GM19351 (cell line): ENCODE data around the gene OR2V1.
"Not testable (repeated sequence)": the region's sequence is repeated elsewhere in the genome, so short reads cannot be mapped to it uniquely, and the experiment has no call there.

ENCODE experiments used
- ATAC-seq: cut with Tn5 transposase; IDR thresholded peaks from one replicate; pipeline ENCODE4 v1.9.1; 2021; ENCODE audit warnings: mild to moderate bottlenecking, moderate library complexity; ENCODE audit not compliant: unreplicated experiment

Gene OR2V1

DNA sequence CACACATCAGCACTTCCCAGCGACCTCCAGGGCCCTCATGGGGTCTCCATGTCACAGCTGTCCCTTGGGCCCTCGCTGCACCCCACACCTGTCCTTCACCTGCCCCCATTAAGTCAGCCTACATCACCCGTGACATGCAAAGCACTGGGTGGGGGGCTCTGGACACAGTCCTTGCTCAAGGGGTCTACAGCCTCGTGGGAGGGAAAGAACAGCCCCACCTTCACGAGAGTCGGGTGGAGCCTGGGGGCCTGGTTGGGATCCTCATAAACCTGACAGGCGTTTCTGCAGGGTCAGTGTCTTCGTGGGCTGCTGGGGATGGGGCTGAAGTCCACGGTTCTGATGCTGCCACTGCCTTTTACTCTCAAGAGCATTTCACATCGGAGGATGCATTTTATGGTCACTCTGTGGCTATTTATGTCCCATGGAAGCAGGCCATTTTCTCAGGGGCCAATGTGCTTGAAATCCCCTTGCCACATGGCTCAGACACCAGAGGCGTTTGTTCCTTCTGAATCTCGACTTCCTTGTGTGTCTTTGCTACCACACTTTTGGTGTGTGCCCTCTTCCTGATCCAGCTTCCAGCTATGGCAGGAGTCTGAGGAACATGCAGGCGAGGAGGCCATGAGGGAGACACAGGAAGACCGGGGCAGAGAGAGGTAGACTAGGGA is at the start of gene OR2V1:
Gene OR2V1 (minus strand): TSS at position 338 of the 665 bp plus-strand sequence. CDS start 5,865 bp downstream, outside the sequence.
- no peak for ATAC-seq

- ATAC-seq, result not testable (repeated sequence)
Observed at GRCh38 chr5:181177559-181177958, 46.6 kb upstream of the OR2V1 start.

- ATAC-seq, result no peak
Observed at GRCh38 chr5:181176254-181176952, 45.4 kb upstream of the OR2V1 start.

DNA sequence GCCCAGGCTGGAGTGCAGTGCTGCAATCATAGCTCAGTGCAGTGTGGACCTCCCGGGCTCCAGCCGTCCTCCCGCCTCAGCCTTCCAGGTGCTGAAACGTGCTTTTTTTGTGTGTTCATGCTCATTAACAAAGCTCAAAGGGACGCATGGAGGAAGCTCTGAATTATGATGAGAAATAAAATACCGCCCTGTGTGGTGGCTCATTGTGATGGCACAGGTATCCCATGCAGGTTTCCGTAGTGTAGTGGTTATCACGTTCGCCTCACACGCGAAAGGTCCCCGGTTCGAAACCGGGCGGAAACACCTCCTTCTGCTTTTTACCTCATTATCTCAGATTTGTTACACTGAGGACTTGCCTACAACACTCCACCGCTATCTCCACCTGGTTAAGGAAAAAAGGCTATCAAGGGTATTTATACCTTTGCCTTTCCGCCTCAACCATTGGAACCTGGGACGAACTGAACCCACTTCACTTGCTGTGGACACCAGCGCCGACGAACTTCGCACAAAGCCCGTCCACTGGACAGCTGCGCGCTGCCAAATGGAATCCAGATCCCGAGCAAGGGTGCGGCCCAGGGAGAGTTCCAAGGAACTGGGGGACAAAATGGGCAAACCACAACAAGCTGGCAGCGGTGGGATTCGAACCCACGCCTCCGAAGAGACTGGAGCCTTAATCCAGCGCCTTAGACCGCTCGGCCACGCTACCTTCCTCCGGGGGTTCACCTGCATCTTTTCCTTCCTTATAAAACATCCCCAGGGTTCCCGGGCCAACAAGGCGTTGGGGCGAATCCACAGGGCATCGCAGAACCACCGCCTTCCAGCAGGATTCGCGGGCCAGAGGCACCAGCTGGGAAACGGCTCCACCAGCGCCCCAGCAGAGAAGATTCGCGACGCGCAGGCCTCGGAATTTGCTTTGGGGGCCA is 42.7 kb upstream of the OR2V1 start:
- peak; percentile 48 for ATAC-seq

- no peak for ATAC-seq
Observed at GRCh38 chr5:181173027-181173419, 42.1 kb upstream of the OR2V1 start.

GRCh38 chr5:181171782-181172181 is 40.8 kb upstream of the OR2V1 start:
- ATAC-seq, result no peak

DNA sequence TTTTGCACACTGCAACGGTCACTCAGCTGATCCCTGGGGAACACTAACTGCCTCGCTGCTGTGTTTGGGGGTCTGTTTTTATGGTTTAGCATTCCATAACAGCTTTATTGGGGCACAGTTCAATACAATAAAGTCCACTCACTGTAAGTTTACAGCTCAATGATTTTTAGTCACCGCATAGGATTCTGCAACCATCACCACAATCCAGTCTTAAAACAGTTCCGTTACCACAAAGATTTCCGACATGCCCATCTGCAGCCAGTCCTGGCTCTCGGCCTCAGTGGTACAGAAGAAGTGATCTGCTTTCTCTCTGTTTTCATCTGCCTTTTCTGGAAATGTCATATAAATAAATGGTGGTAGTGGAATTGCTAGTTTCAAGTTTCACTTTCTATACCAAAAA is 40.0 kb upstream of the OR2V1 start:
- ATAC-seq, result no peak

DNA sequence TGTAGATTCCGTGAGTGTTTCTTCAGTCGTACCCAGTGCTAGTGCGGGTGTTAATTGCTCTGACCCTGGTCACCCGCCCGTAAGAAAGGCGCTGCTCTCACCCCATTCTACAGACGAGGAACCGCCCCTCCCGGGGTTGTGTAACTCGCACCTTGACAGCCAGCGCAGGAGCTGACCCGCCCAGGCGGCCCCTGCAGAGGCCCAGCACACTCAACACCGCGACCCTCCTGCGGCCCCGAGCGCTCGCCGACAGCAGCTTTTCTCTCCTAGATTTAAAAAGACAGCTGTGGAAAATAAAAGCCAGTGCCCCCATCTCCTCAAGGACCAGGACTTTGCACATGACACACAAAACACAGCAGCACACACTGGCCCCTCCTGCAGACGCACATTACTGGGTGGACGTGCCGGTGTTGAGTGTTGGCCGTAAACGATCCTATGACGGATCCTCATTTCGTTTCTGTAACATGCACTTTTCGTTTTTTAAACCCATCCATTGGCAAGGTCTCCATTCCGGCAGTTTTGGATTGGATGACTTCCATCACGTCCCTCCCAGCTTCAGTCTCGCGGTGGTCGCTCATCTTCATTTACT is 39.4 kb upstream of the OR2V1 start:
- no peak for ATAC-seq

DNA sequence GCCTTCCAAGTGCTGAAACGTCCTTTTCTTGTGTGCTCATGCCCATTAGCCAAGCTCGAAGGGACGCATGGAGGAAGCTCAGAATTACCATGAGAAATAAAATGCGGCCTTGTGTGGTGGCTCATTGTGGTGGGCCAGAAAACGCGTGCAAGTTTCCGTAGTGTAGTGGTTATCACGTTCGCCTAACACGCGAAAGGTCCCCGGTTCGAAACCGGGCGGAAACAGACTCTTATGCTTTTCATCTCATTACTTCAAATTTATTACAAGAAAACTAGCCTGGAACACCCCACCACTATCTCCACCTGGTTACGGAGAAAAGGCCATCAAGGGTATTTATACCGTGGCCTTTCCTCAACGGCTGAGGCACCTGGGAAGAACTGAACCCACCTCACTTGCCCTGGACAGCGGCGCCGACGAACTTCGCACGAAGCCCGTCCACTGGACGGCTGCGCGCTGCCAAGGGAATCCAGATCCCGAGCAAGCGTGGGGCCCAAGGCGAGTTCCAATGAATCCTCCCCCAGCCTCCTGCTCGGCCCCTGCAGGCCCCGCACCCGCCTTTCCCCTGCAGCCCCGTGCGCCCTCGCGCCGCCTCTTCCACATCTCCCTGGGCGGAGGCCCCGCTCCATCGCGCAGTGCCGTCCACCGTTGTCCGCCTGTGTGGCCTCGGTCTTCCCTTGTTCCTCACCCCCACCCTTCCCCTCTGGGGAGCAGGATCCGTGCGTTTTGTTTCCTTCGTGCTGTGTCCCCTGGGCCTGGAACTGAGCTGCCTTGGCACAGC is 38.7 kb upstream of the OR2V1 start:
- ATAC-seq, result peak; percentile 41

DNA sequence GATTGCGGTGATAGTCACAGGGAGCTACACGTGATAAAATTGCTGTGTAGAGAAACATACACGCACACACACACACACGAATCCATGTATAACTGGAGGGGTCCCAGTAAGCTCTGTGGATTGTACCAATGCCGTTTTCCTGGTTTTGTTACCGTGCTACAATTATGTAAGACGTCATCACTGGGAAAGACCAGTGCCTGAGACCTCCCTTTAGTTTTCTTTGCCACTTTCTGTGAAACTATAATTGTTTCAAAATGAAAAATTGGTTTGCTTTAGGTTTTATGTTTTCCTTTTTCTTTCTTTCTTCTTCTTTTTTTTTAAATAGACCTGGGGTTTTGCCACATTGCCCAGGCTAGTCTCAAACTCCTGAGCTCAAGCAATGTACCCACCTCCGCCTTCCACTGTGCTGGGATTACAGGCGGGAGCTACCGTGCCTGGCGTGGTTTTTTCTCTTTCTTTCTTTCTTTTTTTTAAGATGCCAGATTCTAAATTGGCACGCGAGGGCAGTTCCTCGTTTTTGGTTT is 37.7 kb upstream of the OR2V1 start:
- no peak for ATAC-seq

GRCh38 chr5:181167814-181168488 is 37.0 kb upstream of the OR2V1 start:
- no peak for ATAC-seq

DNA sequence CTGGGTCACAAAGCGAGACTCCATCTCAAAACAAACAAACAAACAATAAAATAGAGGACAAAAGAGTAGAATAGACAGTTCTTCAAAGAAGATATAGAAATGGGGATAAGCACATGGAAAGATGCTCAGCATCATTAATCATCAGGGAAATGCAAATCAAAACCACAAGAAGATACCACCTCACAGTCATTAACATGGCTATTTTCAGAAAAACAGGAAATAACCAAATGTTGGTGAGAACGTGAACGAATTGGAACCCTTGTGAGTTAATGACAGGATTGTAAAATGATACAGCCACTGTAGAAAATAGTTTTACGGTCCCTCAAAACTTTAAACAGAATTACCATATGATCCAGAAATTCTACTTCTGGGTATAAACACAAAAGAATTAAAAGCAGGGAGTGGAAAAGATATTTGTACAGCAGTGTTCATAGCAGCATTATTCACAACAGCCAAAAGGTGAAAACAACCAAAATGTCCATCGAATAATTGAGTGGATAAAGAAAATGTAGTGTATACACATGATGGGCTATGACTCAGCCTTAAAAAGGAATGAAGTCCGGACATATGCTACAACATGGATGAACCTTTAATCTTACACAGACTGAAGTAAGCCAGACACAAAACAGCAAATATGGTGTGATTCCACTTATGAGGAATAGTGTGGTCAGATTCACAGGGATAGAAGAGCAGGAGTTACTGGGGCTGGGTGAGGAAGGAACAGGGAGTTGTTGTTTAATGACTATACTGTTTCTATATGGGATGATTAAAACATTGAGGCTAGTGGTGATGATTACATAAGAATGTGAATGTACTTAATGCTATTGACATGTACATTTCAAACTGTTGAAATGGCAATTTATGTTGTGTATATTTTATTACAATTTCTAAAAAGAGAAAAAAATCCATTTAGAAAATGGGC is 36.1 kb upstream of the OR2V1 start:
- no peak for ATAC-seq

DNA sequence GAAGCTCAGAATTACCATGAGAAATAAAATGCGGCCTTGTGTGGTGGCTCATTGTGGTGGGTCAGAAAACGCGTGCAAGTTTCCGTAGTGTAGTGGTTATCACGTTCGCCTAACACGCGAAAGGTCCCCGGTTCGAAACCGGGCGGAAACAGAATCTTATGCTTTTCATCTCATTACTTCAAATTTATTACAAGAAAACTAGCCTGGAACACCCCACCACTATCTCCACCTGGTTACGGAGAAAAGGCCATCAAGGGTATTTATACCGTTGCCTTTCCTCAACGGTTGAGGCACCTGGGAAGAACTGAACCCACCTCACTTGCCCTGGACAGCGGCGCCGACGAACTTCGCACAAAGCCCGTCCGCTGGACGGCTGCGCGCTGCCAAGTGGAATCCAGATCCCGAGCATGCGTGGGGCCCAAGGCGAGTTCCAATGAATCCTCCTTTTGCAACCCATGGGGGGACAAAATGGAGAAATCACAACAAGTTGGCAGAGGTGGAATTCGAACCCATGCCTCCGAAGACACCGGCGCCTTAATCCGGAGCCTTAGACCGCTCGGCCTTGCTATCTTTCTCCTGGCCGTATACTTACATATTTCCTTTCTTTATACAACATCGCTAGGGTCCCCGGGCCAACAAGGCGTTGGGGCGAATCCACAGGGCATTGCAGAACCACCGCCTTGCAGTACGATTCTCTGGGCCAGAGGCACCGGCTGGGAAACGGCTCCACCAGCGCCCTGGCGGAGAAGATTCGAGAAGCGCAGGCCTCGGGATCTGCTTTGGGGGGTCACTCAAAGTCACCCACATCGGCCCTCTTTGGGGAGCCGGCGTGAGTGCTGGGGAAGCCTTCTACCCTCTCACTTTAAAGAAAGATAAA is 33.3 kb upstream of the OR2V1 start:
- ATAC-seq, result no peak

GRCh38 chr5:181163487-181164075 is 32.6 kb upstream of the OR2V1 start:
- ATAC-seq, result no peak

DNA sequence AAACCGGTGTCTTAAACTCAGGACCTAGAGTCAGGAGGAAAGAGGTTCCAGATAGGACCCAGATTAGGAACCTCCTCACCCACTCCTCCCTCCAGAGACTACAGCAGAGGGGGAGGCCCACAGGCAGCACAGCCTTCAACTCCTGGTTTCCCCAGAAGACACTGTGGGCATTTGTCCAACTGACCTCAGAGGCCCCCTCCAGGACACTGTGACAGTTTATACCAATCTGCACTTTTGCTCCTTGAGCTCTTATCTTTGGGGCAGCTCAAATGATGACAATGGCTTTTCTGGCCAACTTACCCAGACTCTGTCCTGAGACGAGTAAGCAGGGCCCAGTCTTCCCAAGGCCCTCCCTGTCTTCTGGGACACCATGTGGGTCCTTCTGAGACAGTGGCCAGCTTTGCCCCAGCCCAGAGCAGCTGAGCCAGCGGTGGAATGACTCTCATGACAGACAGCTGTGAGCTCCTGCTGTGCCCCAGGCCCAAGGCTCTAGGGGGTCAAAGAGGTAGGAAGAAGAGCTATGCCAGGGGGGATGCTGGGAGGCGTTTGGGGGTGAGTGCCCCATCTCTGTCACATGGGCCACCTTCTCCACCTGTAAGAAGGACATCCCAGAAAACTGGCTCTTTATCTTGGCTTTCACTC is 30.7 kb upstream of the OR2V1 start:
- ATAC-seq, result no peak

DNA sequence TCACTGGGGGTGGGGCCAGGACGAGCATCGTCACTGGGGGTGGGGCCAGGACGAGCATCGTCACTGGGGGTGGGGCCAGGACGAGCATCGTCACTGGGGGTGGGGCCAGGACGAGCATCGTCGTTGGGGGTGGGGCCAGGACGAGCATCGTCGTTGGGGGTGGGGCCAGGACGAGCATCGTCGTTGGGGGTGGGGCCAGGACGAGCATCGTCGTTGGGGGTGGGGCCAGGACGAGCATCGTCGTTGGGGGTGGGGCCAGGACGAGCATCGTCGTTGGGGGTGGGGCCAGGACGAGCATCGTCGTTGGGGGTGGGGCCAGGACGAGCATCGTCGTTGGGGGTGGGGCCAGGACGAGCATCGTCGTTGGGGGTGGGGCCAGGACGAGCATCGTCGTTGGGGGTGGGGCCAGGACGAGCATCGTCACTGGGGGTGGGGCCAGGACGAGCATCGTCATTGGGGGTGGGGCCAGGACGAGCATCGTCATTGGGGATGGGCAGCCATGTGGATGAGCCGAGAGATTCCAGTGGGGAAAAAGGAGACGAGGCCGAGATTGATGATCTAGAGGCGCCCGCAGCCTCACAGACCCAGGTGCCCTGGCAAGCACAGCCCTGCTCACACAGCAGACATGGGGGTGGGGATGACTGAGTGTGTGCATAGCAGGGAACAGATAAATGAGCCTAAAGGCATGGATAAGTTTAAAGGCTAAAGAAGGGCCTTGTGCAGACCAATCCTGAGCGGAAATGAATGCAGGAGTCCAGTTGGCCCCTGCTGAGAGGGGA is 30.0 kb upstream of the OR2V1 start:
- ATAC-seq, result not testable (repeated sequence)
